HepG2 (cell line): ENCODE data around the gene POLRMT. TPM values are rescaled to one million over a fixed set of nuclear protein-coding genes. Genes with fewer than 3 reads are reported as not detected.
A peak's percentile ranks its signal among the peaks of the same experiment; 100 is the strongest.

ENCODE experiments used
- ATF2 ChIP-seq: sonication (generic); formaldehyde crosslinking; IDR thresholded peaks from 2 replicates; pipeline ENCODE4 v1.4.0; 2020; ENCODE audit warnings: missing genetic modification reagents
- HMG20A ChIP-seq: IDR thresholded peaks from 2 replicates; pipeline ENCODE4 v1.6.1; 2016; ENCODE audit warnings: borderline replicate concordance
- MAFK ChIP-seq, 2 experiments: IDR thresholded peaks in 1 of 2; conservative IDR thresholded peaks in 1 of 2; 2 replicates each; pipeline ENCODE4 v1.6.1; 2011; ENCODE audit warnings: improper control_type of control experiment in 2 of 2, low read length in 2 of 2
- NR2C2 ChIP-seq: sonication (generic); formaldehyde crosslinking; IDR thresholded peaks from 2 replicates; pipeline ENCODE4 v1.4.0; 2020; ENCODE audit warnings: missing genetic modification reagents, mild to moderate bottlenecking, moderate library complexity, borderline replicate concordance
- SALL1 ChIP-seq: sonication (generic); formaldehyde crosslinking; IDR thresholded peaks from 2 replicates; pipeline ENCODE4 v1.8.0; 2022; ENCODE audit warnings: mild to moderate bottlenecking, missing genetic modification reagents
- SIN3A ChIP-seq: IDR thresholded peaks from 2 replicates; pipeline ENCODE4 v1.6.1; 2011; ENCODE audit warnings: low read depth, mild to moderate bottlenecking, control low read depth, low read length, borderline replicate concordance
- SMYD3 ChIP-seq: sonication (generic); formaldehyde crosslinking; IDR thresholded peaks from 2 replicates; pipeline ENCODE4 v1.8.1; 2023; ENCODE audit warnings: mild to moderate bottlenecking, missing genetic modification reagents
- ZBTB2 ChIP-seq: sonication (generic); formaldehyde crosslinking; IDR thresholded peaks from 2 replicates; pipeline ENCODE4 v1.8.0; 2022; ENCODE audit warnings: low read depth, missing genetic modification reagents
- ZNF235 ChIP-seq: sonication (generic); formaldehyde crosslinking; IDR thresholded peaks from 2 replicates; pipeline ENCODE4 v1.8.1; 2023; ENCODE audit warnings: mild to moderate bottlenecking, missing genetic modification reagents, borderline replicate concordance
- ZNF260 ChIP-seq: sonication (generic); formaldehyde crosslinking; IDR thresholded peaks from 2 replicates; pipeline ENCODE4 v1.4.0; 2020; ENCODE audit warnings: missing genetic modification reagents, low read depth, mild to moderate bottlenecking, borderline replicate concordance
- ZNF280B ChIP-seq: sonication (generic); formaldehyde crosslinking; IDR thresholded peaks from 2 replicates; pipeline ENCODE4 v1.5.0; 2020; ENCODE audit warnings: missing genetic modification reagents, mild to moderate bottlenecking, borderline replicate concordance
- ZNF281 ChIP-seq: sonication (generic); formaldehyde crosslinking; IDR thresholded peaks from 2 replicates; pipeline ENCODE4 v1.4.0; 2020; ENCODE audit warnings: missing genetic modification reagents, borderline replicate concordance
- ZNF30 ChIP-seq: sonication (generic); formaldehyde crosslinking; IDR thresholded peaks from 2 replicates; pipeline ENCODE4 v1.5.0; 2020; ENCODE audit warnings: mild to moderate bottlenecking, missing genetic modification reagents
- ZNF543 ChIP-seq: sonication (generic); formaldehyde crosslinking; IDR thresholded peaks from 2 replicates; pipeline ENCODE4 v1.4.0; 2020; ENCODE audit warnings: mild to moderate bottlenecking, missing genetic modification reagents
- ZNF709 ChIP-seq: sonication (generic); formaldehyde crosslinking; IDR thresholded peaks from 2 replicates; pipeline ENCODE4 v1.5.0; 2020; ENCODE audit warnings: mild to moderate bottlenecking, missing genetic modification reagents
- ZNF781 ChIP-seq: sonication (generic); formaldehyde crosslinking; IDR thresholded peaks from 2 replicates; pipeline ENCODE4 v1.5.1; 2020; ENCODE audit warnings: borderline replicate concordance, mild to moderate bottlenecking, missing genetic modification reagents; ENCODE audit errors: not compliant biosample characterization
- ZSCAN9 ChIP-seq: IDR thresholded peaks from 2 replicates; pipeline ENCODE4 v1.6.1; 2016; ENCODE audit warnings: borderline replicate concordance
- ZZZ3 ChIP-seq: sonication (generic); formaldehyde crosslinking; IDR thresholded peaks from 2 replicates; pipeline ENCODE4 v1.4.0; 2020; ENCODE audit warnings: missing genetic modification reagents, mild to moderate bottlenecking, borderline replicate concordance
- polyA plus RNA-seq, 8 experiments: library from polyadenylated mRNA; depleted of rRNA in 3 of 8; stranded (reverse) in 7 of 8; unstranded in 1 of 8; fragments of >200 nt; fragmentation: Illumina TruSeq in 4 of 8; extraction: Trizol in 4 of 8; gene quantifications; 2 replicates each; pipeline versions ENCODE4 v1.2.1 to v1.2.3, GENCODE V29; 2011 to 2016; ENCODE audit warnings: low read depth in 4 of 8, missing spikeins in 1 of 8, mixed read lengths in 1 of 8; ENCODE audit not compliant: insufficient read depth in 1 of 8
- total RNA-seq, 5 experiments: library from RNA; depleted of rRNA; stranded (reverse); fragments of >200 nt; fragmentation: Illumina TruSeq; extraction: Trizol; gene quantifications; 2 replicates each; pipeline ENCODE4 v1.2.3, GENCODE V29; 2016; ENCODE audit warnings: low read depth in 1 of 5

The POLRMT gene
- total and polyA plus RNA-seq, 2 of the 13 experiments (the other 11 are each of a cell fraction or from before 2014, with no cell fraction given) = 78.0 to 101 TPM

- TF ChIP-seq ZBTB2 (CRISPR knock-in tag) (no peak), ZZZ3 (CRISPR knock-in tag) (no peak; the same call in 1 of the 2 replicates), ZNF30 (CRISPR knock-in tag) (no peak), ZNF709 (no peak), ZNF260 (CRISPR knock-in tag) (no peak), MAFK (conservative IDR thresholded peaks at IDR 0.05 in 1 of 2, IDR thresholded peaks at IDR 0.05 in 1 of 2; ENCODE audit: low read length in 2 of 2) (no peak), NR2C2 (CRISPR knock-in tag) (peak; percentile 88), ZNF781 (CRISPR knock-in tag) (no peak), SIN3A (peak; percentile 84; the same call in 1 of the 2 replicates), ZNF281 (no peak; the same call in 1 of the 2 replicates), ATF2 (peak; percentile 75), SMYD3 (CRISPR knock-in tag) (no peak), ZNF280B (0 out of 2 replicates have a peak, but pooled peaks have one; percentile 45), ZNF235 (CRISPR knock-in tag) (peak; percentile 68; the same call in 1 of the 2 replicates), ZNF543 (peak; percentile 67; the same call in 1 of the 2 replicates), SALL1 (CRISPR knock-in tag) (peak; percentile 95), HMG20A (CRISPR knock-in tag) (peak; percentile 85; the same call in 1 of the 2 replicates), ZSCAN9 (CRISPR knock-in tag) (peak; percentile 71; the same call in 1 of the 2 replicates)
Measured at GRCh38 chr19:660793-661426, 27.6 kb upstream of the POLRMT start (continued).
